Aorta (tissue), 5 donors: ENCODE results near the gene GNS. TPM values are rescaled to one million over a fixed set of nuclear protein-coding genes. Genes with fewer than 3 reads are reported as not detected.

Experiments used
- ATAC-seq: fragments of 200-7000 bp; cut with Tn5 transposase; one replicate; pipeline ENCODE4 v1.9.1; 2022; ENCODE audit warnings: moderate library complexity; ENCODE audit not compliant: low FRiP score
- DNase-seq, 2 donors: peaks; one replicate each; pipeline ENCODE4 v3.0.0-alpha.2; 2020
- H3K27ac ChIP-seq, 2 donors: one replicate each; pipeline ENCODE4 v1.5.1; 2013; ENCODE audit warnings: low read length in 2 of 2, mild to moderate bottlenecking in 2 of 2, moderate library complexity in 2 of 2, control low read depth in 1 of 2, inconsistent platforms in 1 of 2, low read depth in 1 of 2
- H3K27me3 ChIP-seq, 2 donors: one replicate each; pipeline ENCODE4 v1.6.1; 2013; ENCODE audit warnings: control low read depth in 1 of 2, low read length in 1 of 2, mild to moderate bottlenecking in 1 of 2, moderate library complexity in 1 of 2; ENCODE audit not compliant: insufficient read depth in 2 of 2, control insufficient read depth in 1 of 2
- H3K36me3 ChIP-seq, 2 donors: one replicate each; pipeline ENCODE4 v1.6.1; 2013; ENCODE audit warnings: control low read depth in 1 of 2, low read length in 1 of 2, mild to moderate bottlenecking in 1 of 2; ENCODE audit not compliant: insufficient read depth in 2 of 2, control insufficient read depth in 1 of 2
- H3K4me1 ChIP-seq, 2 donors: one replicate each; pipeline ENCODE4 v1.6.1; 2013; ENCODE audit warnings: low read length in 2 of 2, control low read depth in 1 of 2, mild to moderate bottlenecking in 1 of 2, moderate library complexity in 1 of 2; ENCODE audit not compliant: insufficient read depth in 2 of 2, control insufficient read depth in 1 of 2
- H3K4me3 ChIP-seq, 2 donors: one replicate each; pipeline ENCODE4 v1.5.1; 2013; ENCODE audit warnings: low read length in 2 of 2, control low read depth in 1 of 2, mild to moderate bottlenecking in 1 of 2
- H3K9me3 ChIP-seq: one replicate; pipeline ENCODE4 v1.6.1; 2013; ENCODE audit warnings: mild to moderate bottlenecking, low read length; ENCODE audit not compliant: control insufficient read depth
- WGBS, 2 donors: extraction: QIAGEN DNeasy Blood & Tissue Kit; methylation state at CpG; one replicate each; pipeline ENCODE4 v1.1.7; 2013; 5-methylcytosine and 5-hydroxymethylcytosine counted together
- intact Hi-C, 2 donors: fragments of 100-400 bp; cut with DNase I; formaldehyde crosslinking; loops; one replicate each; pipeline versions ENCODE4 v1.14.2 to v1.15.0; 2022
- polyA plus RNA-seq, 2 donors: library from polyadenylated mRNA; stranded (reverse); fragments of 200-250 nt; gene quantifications; one replicate each; pipeline ENCODE4 v1.2.3, GENCODE V29; 2013
- total RNA-seq, 2 donors: library from RNA; stranded (reverse); fragmentation: NEBNext Ultra II Directional; extraction: Animal tissue kit (Norgen Biotek cat#: 25700); gene quantifications; one replicate each; pipeline ENCODE4 v1.2.1, GENCODE V29; 2021
- donor health status: healthy with polysubstance abuse.
- donor health status: Bipolar disorder and iron deficiency.
- donor health status: DM: no; HTN: no; CAD: no.
- donor health status: DM: no; HTN: no; CAD: no.
- donor health status: DM: yes; HTN: yes; CAD: no.

GNS gene
- total and polyA plus RNA-seq, 4 donors, result 29.6 to 152 (median 78.4) TPM

DNA sequence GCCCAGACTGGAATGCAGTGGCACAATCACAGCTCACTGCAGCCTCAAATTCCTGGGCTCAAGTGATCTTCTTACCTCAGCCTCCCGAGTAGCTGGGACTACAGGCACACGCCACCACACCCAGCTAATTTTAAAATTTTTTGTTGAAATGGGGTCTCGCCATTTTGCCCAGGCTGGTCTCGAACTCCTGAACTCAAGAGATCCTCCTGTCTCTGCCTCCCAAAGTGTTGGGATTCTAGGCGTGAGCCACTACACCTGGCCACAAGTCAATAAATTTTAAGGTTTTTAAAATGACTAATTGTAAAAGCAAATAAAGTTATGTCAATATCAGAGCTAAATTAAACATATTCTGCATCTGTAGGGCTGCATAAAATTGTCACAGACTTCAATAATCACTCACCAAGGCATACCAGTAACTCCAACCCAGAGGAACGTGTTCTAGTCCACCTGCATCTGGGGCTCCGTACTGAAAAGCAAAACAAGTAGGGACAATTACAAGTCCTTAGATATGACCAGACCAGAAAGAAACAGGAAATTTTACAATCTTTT, 13.9 kb downstream of the GNS start:
- H3K36me3 ChIP-seq, result peaks cover 0 to 4% of the 10 kb centered on the region in 2 donors
- H3K27me3 ChIP-seq, result no peaks in the 10 kb centered on the region
- H3K4me3 ChIP-seq, result no peak overlapping the region
- no peak for ATAC-seq
- WGBS, 2 donors, result 68 to 80% methylated on average over 7 of the region's 7 CpGs
- H3K4me1 ChIP-seq, result peaks cover 2 to 4% of the 10 kb centered on the region in 2 donors
- no peaks in the 10 kb centered on the region for H3K9me3 ChIP-seq
- intact Hi-C loops, result no loop called here
- no peak for DNase-seq
- H3K27ac ChIP-seq, result peak overlapping the region; percentile 25 to 67

DNA sequence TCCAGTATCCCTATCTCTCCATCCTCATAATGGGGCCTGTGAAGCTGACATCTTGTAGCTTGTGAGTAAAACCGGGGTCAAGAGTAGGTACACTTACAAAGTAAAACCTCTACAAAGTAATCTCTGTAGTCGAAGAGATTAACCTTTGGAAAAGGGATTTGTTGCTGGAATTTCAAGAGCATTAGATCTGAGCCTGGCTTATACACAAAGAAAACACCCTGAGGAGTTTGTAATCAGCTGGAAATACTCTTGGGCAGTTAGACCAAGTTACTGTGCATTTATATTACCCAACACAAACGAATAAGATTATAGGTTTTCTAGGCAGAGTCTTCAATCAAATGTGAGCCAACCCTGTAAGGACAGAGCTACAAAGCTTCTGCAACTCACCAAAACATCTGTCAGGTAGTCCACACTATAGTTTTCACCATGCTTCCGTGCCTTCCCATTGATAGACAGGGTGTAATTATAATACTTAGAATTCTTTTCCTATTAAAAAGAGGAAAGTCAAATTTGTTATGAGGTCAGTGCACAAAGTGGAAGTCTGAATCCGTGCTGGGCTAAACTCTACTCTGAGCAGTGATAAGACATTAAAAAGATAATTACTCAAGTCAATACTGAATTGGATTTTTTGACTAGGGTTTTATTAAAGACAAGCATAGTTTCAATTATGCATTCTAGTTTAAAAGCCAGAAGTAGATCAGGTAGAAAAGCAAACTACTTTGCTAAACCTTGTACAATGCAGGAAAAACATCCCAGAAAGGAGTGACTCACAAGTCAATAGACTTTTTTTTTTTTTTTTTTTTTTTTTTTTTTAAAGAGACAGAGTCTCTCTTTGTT, 14.6 kb downstream of the GNS start:
- Histone ChIP-seq H3K27ac (peak overlapping the region; percentile 25 to 76), H3K4me3 (peak overlapping the region in 1 of 2 donors; percentile 14), H3K4me1 (peaks cover 2 to 4% of the 10 kb centered on the region in 2 donors), H3K36me3 (peaks cover 0 to 4% of the 10 kb centered on the region in 2 donors), H3K9me3 (no peaks in the 10 kb centered on the region), H3K27me3 (no peaks in the 10 kb centered on the region)
- no peak for DNase-seq
- WGBS, 2 donors, result 15 to 17% methylated on average over 5 of the region's 5 CpGs
- peak; percentile 22 for ATAC-seq
- intact Hi-C loops, result no loop called here

DNA sequence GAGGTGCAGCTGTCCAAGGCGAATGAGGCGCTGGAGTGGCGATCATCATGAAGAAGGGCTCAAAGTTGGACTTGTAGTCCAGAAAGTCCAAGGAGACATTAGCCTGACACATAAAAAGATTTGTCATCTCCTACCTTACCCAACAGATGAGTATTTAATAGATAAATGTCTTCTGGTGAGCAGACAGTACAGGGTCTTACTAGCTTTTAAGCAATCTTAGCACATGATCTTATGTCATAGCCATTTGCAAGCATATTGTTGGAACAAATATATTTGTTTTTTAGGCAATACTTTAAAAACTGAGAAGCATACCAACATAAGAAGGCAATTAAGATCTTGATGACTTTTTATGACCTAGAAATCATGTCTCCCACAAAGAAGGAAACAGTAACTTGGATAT, 16.0 kb downstream of the GNS start:
- 96 to 97% methylated on average over 3 of the region's 3 CpGs for WGBS, 2 donors
- intact Hi-C loops, result no loop called here
- Histone ChIP-seq H3K4me3 (no peak overlapping the region), H3K4me1 (peaks cover 2 to 4% of the 10 kb centered on the region in 2 donors), H3K36me3 (peaks cover 2 to 6% of the 10 kb centered on the region in 2 donors), H3K27me3 (no peaks in the 10 kb centered on the region), H3K27ac (no peak overlapping the region), H3K9me3 (no peaks in the 10 kb centered on the region)
- DNase-seq, result no peak
- ATAC-seq, result no peak

DNA sequence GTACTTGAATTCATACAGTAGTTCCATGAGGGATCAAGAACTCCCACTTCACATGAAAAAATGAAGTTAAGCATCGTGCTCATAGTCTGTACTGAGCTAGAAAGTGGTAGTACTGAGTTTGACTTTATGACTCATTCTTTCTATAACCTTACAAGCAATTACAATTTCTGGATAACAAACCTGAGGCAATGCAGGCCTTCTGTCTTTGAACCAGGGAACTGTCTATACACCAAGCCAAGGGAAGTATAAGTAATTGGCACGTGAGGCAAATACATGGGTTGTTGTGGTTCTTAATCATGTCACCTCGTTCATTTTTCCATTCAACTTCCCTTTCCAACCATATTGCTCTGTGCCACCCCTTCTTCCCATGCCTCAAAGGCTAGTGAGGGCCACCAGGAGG, 16.8 kb downstream of the GNS start:
- no peak overlapping the region for H3K4me3 ChIP-seq
- peaks cover 2 to 4% of the 10 kb centered on the region in 2 donors for H3K4me1 ChIP-seq
- no peaks in the 10 kb centered on the region for H3K9me3 ChIP-seq
- no peak for DNase-seq
- H3K36me3 ChIP-seq, result peaks cover 4 to 6% of the 10 kb centered on the region in 2 donors
- intact Hi-C loops, result no loop called here
- 88 to 91% methylated on average over 3 of the region's 3 CpGs for WGBS, 2 donors
- H3K27me3 ChIP-seq, result no peaks in the 10 kb centered on the region
- ATAC-seq, result no peak
- no peak overlapping the region for H3K27ac ChIP-seq

DNA sequence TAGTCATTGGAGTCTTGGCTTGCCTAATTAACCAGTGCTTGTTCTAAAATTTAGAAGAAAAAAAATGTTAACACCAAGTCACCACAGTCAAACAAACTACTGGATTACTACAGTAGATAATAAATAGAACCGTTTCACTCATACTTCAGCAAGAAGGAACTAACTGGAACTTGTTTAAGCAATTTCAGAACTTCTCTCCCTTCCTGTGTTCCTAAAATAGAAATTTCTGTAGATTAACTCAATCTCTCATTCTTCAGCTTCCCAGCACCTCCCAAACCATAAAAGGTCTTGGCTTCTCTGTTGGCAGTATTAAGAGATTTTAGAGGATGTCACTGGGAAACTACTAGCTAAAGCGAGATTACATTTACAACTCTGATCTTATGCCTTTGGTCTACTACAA, 18.6 kb downstream of the GNS start:
- Histone ChIP-seq H3K36me3 (peaks cover 4 to 10% of the 10 kb centered on the region in 2 donors), H3K27ac (no peak overlapping the region), H3K27me3 (no peaks in the 10 kb centered on the region), H3K4me3 (no peak overlapping the region), H3K9me3 (no peaks in the 10 kb centered on the region), H3K4me1 (peaks cover 2 to 4% of the 10 kb centered on the region in 2 donors)
- intact Hi-C loops, result no loop called here
- ATAC-seq (no peak), DNase-seq (no peak)
- WGBS, 2 donors, result 31 to 44% methylated on average over 2 of the region's 2 CpGs

DNA sequence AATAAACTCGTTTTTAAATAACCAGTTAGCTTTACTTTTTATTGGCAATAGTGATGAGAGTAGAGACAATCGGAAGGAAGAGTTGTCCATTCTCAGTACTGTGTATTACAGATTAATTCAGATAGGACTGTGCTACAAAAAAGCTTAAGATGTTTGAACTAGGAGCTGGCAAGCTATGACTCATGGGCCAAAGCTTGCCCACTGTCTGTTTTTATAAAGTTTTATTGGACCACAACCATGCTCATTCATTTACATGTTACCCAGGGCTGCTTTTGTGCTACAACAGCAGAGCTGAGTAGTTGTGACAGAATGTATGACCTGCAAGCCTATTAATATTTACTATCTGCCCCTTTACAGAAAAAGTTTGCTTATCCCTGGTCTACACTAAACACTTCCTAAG, 19.4 kb downstream of the GNS start:
- 96% methylated on average over 2 of the region's 2 CpGs for WGBS, 2 donors
- ATAC-seq, result no peak
- Histone ChIP-seq H3K4me3 (no peak overlapping the region), H3K27me3 (no peaks in the 10 kb centered on the region), H3K4me1 (peaks cover 0 to 4% of the 10 kb centered on the region in 2 donors), H3K27ac (no peak overlapping the region), H3K9me3 (no peaks in the 10 kb centered on the region), H3K36me3 (peaks cover 4 to 10% of the 10 kb centered on the region in 2 donors)
- no peak for DNase-seq
- intact Hi-C loops, result no loop called here

DNA sequence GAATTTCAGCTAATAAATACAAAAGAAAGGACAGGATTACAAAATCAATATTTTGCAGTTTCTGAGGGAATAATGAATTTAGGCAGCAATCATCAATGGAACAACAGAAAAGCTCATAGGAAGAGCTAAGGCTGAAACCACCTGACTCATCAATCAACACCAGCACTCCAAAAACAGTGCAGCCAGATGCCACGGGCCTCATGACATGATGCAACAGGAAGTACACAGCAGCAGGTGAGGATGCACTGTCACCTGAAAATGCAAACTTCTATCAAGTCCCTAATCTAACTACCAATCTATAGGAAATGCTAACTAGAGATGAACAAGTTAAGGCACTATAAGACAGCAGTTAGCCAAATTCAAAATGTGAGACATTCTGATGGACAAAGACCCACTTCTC, 21.7 kb downstream of the GNS start:
- no peaks in the 10 kb centered on the region for H3K9me3 ChIP-seq
- DNase-seq, result no peak
- 52 to 68% methylated on average over 1 of the region's 1 CpG for WGBS, 2 donors
- no peak overlapping the region for H3K4me3 ChIP-seq
- no peak for ATAC-seq
- H3K27ac ChIP-seq, result no peak overlapping the region
- H3K27me3 ChIP-seq, result no peaks in the 10 kb centered on the region
- intact Hi-C loops, result no loop called here
- peaks cover 4 to 8% of the 10 kb centered on the region in 2 donors for H3K36me3 ChIP-seq
- H3K4me1 ChIP-seq, result peaks cover 0 to 5% of the 10 kb centered on the region in 2 donors

DNA sequence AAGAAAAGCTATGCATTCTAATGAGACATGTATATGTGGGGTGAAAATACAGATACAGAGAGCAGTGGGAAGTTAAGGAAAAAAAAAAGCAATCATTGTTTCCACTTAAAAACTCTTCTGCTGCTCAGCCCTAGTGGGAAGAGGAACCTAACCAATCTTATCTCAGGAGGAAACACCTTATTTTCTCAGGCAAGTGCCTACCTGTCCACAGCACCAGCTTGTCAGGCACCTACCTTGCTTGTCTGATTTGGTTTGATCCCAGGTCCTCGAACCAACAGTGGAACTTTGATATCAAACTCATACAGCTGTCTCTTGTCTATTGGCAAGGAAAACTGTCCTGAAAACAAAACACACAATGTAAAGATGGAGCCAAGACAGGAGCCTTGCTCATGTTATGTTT, 22.4 kb downstream of the GNS start:
- no peak overlapping the region for H3K4me3 ChIP-seq
- peaks cover 0 to 5% of the 10 kb centered on the region in 2 donors for H3K4me1 ChIP-seq
- ATAC-seq, result no peak
- H3K27ac ChIP-seq, result no peak overlapping the region
- H3K27me3 ChIP-seq, result no peaks in the 10 kb centered on the region
- no peaks in the 10 kb centered on the region for H3K9me3 ChIP-seq
- DNase-seq, result no peak
- H3K36me3 ChIP-seq, result peaks cover 4 to 8% of the 10 kb centered on the region in 2 donors
- intact Hi-C loops, result no loop called here
- 35 to 44% methylated on average over 1 of the region's 1 CpG for WGBS, 2 donors

DNA sequence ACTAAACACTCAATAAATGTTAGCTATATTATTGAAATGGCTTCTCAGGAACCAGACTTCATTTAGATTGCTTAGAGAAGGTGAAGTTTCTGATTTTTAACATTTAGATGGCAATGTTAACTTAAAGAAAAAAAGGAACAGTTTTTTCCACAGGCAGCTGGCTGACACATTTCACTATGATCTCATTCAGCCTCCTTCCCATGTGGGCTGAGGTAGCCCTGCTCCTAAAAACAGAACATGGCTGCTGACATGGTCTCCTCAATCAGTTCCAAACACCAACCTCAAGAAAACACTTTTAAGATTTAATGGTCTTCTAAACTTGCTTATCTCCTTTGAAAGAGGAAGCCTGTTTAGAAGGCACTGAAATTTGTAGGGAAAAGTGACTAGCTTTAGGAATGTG, 23.8 kb downstream of the GNS start:
- no peak overlapping the region for H3K27ac ChIP-seq
- H3K36me3 ChIP-seq, result peaks cover 4 to 8% of the 10 kb centered on the region in 2 donors
- intact Hi-C loops, result no loop called here
- no peaks in the 10 kb centered on the region for H3K9me3 ChIP-seq
- DNase-seq (no peak), ATAC-seq (no peak)
- peaks cover 0 to 5% of the 10 kb centered on the region in 2 donors for H3K4me1 ChIP-seq
- no peak overlapping the region for H3K4me3 ChIP-seq
- no peaks in the 10 kb centered on the region for H3K27me3 ChIP-seq
